WTC11 (cell line): ENCODE results near the gene FDPS. TPM values are rescaled to one million over a fixed set of nuclear protein-coding genes. Genes with fewer than 3 reads are reported as not detected.

Experiments
- ATAC-seq: fragments of 200-7000 bp; cut with Tn5 transposase; 2 replicates; pipeline ENCODE4 v1.10.0; 2021; ENCODE audit warnings: mild to moderate bottlenecking, moderate library complexity
- CTCF ChIA-PET: fragments of 300-600 bp; sonication (Branson Sonifier 250); formaldehyde crosslinking; loops from one replicate; lab custom pipeline; 2021; ENCODE audit warnings: antibody characterized with exemption; lab: Charles Lee
- POLR2A ChIA-PET: fragments of 350-600 bp; sonication (Branson Sonifier 250); formaldehyde crosslinking; loops from one replicate; lab custom pipeline; 2021; ENCODE audit warnings: antibody characterized with exemption; lab: Charles Lee
- DNase-seq: peaks from one replicate; pipeline ENCODE4 v3.0.0; 2021; ENCODE audit warnings: low spot score
- H3K27ac Mint-ChIP-seq: 2 replicates; pipeline ENCODE4 v1.8.0; 2021; ENCODE audit warnings: mixed read lengths
- H3K27me3 Mint-ChIP-seq: 2 replicates; pipeline ENCODE4 v1.8.0; 2021; ENCODE audit warnings: low read depth, mild to moderate bottlenecking, moderate library complexity, mixed read lengths
- H3K36me3 Mint-ChIP-seq: 2 replicates; pipeline ENCODE4 v1.8.0; 2021; ENCODE audit warnings: mixed read lengths
- H3K4me1 Mint-ChIP-seq: 2 replicates; pipeline ENCODE4 v1.8.0; 2022; ENCODE audit warnings: mixed read lengths
- H3K4me3 Mint-ChIP-seq: 2 replicates; pipeline ENCODE4 v1.8.0; 2021; ENCODE audit warnings: mild to moderate bottlenecking, moderate library complexity, mixed read lengths
- H3K9me3 Mint-ChIP-seq: 2 replicates; pipeline ENCODE4 v1.8.0; 2021; ENCODE audit warnings: mixed read lengths
- CREB1 ChIP-seq: sonication (generic); formaldehyde crosslinking; IDR thresholded peaks from 2 replicates; pipeline ENCODE4 v1.8.0; 2023; ENCODE audit warnings: mild to moderate bottlenecking, missing genetic modification reagents
- CREM ChIP-seq: sonication (generic); formaldehyde crosslinking; IDR thresholded peaks from 2 replicates; pipeline ENCODE4 v1.8.1; 2022; ENCODE audit warnings: mild to moderate bottlenecking, missing genetic modification reagents, moderate library complexity
- E2F4 ChIP-seq: sonication (generic); formaldehyde crosslinking; IDR thresholded peaks from 2 replicates; pipeline ENCODE4 v1.8.1; 2022; ENCODE audit warnings: low read depth, mild to moderate bottlenecking, moderate library complexity, missing genetic modification reagents, borderline replicate concordance
- FOXJ3 ChIP-seq: sonication (generic); formaldehyde crosslinking; IDR thresholded peaks from 2 replicates; pipeline ENCODE4 v1.9.0; 2021; ENCODE audit warnings: missing genetic modification reagents, mild to moderate bottlenecking, borderline replicate concordance
- KAT7 ChIP-seq: sonication (generic); formaldehyde crosslinking; IDR thresholded peaks from 2 replicates; pipeline ENCODE4 v1.8.1; 2023; ENCODE audit warnings: missing genetic modification reagents, mild to moderate bottlenecking, borderline replicate concordance
- MXD4 ChIP-seq: fragments of 250-450 bp; sonication (Bioruptor Pico); IDR thresholded peaks from 2 replicates; pipeline ENCODE4 v1.8.0; 2021; ENCODE audit warnings: mild to moderate bottlenecking, moderate library complexity, borderline replicate concordance
- NFYB ChIP-seq: sonication (generic); formaldehyde crosslinking; conservative IDR thresholded peaks from 2 replicates; pipeline ENCODE4 v1.8.0; 2022; ENCODE audit warnings: low read depth, missing genetic modification reagents
- ZNF512 ChIP-seq: sonication (generic); formaldehyde crosslinking; IDR thresholded peaks from 2 replicates; pipeline ENCODE4 v1.8.1; 2022; ENCODE audit warnings: missing genetic modification reagents, borderline replicate concordance
- ZNF671 ChIP-seq: fragments of 250-450 bp; sonication (Bioruptor Pico); IDR thresholded peaks from 2 replicates; pipeline ENCODE4 v1.8.0; 2021; ENCODE audit warnings: mild to moderate bottlenecking
- total RNA-seq: library from RNA; stranded (reverse); gene quantifications from 3 replicates; pipeline ENCODE4 v1.2.3, GENCODE V29; 2021
- TF ChIP-seq, protein P1 (sequence below): sonication (generic); formaldehyde crosslinking; IDR thresholded peaks from 2 replicates; pipeline ENCODE4 v1.8.0; 2022; ENCODE audit warnings: missing genetic modification reagents
- TF ChIP-seq, protein P2 (sequence below): sonication (generic); formaldehyde crosslinking; IDR thresholded peaks from 2 replicates; pipeline ENCODE4 v1.8.0; 2022; ENCODE audit warnings: mild to moderate bottlenecking, missing genetic modification reagents
- TF ChIP-seq, protein P3 (sequence below): sonication (generic); formaldehyde crosslinking; IDR thresholded peaks from 2 replicates; pipeline ENCODE4 v1.8.0; 2022; ENCODE audit warnings: mild to moderate bottlenecking, missing genetic modification reagents

FDPS gene
- total RNA-seq, 1 experiment from 2014 or later, result 354 TPM

DNA sequence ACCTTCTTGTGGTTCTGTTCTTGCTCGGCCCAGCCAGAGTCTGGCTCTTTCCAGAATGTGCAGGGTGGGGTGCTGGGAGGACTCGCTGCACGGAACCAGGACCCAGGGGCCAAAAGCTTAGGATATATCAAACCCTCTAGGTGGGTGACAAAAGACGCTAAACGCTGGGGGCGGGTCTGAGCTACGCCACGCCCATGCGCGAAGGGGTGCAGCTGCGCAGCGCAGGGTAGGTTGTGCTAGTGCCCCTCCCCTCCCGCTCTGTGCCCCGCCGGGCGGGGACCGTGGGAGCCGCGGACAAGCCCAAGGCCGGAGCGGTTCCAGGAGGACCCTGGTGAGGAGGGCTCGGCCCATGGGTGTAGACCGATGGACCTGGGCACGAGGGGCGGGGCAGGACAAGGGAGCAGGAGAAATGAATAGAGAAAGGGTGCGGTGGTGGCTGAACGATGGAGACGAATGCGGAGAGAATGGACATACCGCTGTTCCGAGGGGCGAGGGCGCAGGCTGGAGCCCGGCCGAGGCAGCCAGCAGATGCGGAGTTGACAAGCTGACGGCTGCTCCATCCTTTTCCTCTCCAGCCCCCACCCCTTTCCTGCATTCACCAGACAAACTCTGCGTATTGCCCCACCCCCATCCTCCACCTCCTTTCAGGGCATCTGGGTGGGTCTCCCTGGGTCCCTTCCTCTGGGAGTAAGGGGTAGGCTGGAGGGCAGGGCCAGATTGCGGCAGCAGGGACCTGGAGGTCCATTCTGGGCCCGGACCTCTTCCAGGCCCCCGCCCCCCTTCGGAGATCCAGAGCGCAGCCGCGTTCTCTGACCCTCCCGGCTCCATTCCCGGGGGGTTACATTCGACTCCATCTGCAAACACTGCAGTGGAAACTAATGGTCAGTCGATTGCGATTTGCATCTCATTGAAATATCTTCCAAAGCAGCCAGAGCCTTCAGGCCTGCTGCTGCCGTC is 12.3 kb downstream of the FDPS start, which contains the start of gene RUSC1 (continued):
- TF ChIP-seq, protein P1, sequence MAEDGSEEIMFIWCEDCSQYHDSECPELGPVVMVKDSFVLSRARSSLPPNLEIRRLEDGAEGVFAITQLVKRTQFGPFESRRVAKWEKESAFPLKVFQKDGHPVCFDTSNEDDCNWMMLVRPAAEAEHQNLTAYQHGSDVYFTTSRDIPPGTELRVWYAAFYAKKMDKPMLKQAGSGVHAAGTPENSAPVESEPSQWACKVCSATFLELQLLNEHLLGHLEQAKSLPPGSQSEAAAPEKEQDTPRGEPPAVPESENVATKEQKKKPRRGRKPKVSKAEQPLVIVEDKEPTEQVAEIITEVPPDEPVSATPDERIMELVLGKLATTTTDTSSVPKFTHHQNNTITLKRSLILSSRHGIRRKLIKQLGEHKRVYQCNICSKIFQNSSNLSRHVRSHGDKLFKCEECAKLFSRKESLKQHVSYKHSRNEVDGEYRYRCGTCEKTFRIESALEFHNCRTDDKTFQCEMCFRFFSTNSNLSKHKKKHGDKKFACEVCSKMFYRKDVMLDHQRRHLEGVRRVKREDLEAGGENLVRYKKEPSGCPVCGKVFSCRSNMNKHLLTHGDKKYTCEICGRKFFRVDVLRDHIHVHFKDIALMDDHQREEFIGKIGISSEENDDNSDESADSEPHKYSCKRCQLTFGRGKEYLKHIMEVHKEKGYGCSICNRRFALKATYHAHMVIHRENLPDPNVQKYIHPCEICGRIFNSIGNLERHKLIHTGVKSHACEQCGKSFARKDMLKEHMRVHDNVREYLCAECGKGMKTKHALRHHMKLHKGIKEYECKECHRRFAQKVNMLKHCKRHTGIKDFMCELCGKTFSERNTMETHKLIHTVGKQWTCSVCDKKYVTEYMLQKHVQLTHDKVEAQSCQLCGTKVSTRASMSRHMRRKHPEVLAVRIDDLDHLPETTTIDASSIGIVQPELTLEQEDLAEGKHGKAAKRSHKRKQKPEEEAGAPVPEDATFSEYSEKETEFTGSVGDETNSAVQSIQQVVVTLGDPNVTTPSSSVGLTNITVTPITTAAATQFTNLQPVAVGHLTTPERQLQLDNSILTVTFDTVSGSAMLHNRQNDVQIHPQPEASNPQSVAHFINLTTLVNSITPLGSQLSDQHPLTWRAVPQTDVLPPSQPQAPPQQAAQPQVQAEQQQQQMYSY (CRISPR knock-in tag), result peak; percentile 34

DNA sequence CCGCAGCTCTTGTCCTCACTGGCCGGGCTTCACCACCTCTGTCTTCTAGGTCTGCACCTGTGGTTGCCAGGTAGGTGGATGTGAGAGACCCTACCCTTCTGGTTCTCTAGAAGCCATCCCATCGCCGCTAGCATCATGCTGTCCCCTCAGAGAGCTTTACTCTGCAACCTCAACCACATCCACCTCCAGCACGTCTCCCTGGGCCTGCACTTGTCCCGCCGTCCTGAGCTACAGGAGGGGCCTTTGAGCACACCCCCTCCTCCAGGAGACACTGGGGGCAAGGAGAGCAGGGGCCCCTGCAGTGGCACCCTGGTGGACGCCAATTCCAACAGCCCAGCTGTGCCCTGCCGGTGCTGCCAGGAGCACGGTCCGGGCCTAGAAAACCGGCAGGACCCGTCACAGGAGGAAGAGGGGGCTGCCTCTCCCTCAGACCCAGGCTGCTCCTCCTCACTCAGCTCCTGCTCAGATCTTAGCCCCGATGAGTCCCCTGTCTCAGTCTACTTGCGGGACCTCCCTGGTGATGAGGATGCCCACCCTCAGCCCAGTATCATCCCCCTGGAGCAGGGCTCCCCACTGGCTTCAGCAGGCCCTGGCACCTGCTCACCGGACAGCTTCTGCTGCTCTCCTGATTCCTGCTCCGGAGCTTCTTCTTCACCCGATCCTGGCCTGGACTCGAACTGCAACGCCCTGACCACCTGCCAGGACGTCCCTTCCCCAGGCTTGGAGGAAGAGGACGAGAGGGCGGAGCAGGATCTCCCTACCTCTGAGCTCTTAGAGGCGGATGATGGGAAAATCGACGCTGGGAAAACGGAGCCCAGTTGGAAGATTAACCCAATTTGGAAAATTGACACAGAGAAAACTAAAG is 13.2 kb downstream of the FDPS start:
- ChIA-PET CTCF (interaction anchor here (0.6 to 9.9 kb wide), 27 partner anchors 14 to 241 kb away, joined by 3 to 204 read pairs (median 5); partner anchors contain the start of genes CLK2, FDPS, HCN3 and KRTCAP2), POLR2A (interaction anchor here (1.4 to 1.9 kb wide), 3 partner anchors 14 to 49 kb away, joined by 3 to 9 read pairs (median 5); partner anchors contain the start of genes CLK2 and FDPS)
- Mint-ChIP-seq H3K4me1 (peaks cover 41% of the 10 kb centered on the region), H3K27ac (peak overlapping the region; percentile 66), H3K4me3 (peak overlapping the region; percentile 84), H3K9me3 (no peaks in the 10 kb centered on the region), H3K36me3 (peaks cover 17% of the 10 kb centered on the region), H3K27me3 (peaks cover 6% of the 10 kb centered on the region)
- ATAC-seq (no peak), DNase-seq (no peak)
- no peak for TF ChIP-seq MXD4 (CRISPR knock-in tag)
- TF ChIP-seq, protein P1 (CRISPR knock-in tag), result peak; percentile 91

DNA sequence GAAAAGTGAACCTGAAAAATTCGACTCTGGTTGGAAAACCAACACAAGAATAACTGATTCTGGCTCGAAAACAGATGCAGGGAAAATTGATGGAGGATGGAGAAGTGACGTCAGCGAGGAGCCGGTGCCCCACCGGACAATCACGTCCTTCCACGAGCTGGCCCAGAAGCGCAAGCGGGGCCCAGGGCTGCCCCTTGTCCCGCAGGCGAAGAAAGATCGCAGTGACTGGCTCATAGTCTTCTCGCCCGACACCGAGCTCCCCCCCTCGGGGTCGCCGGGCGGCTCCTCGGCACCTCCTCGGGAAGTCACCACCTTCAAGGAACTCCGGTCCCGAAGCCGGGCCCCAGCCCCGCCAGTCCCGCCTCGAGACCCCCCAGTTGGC is 13.9 kb downstream of the FDPS start:
- Mint-ChIP-seq H3K4me3 (peak overlapping the region; percentile 84), H3K27me3 (peaks cover 6% of the 10 kb centered on the region), H3K9me3 (no peaks in the 10 kb centered on the region), H3K4me1 (peaks cover 41% of the 10 kb centered on the region), H3K36me3 (peaks cover 23% of the 10 kb centered on the region), H3K27ac (peak overlapping the region; percentile 66)
- ChIA-PET POLR2A (interaction anchor here (1.9 to 2.5 kb wide), 2 partner anchors 14 to 50 kb away, joined by 5 to 13 read pairs; partner anchors contain the start of genes CLK2 and FDPS), CTCF (interaction anchor here (0.6 to 9.9 kb wide), 21 partner anchors 14 to 238 kb away, joined by 3 to 204 read pairs (median 9); partner anchors contain the start of genes CLK2, FDPS, HCN3 and KRTCAP2)
- peak; percentile 41 for DNase-seq
- no peak for ATAC-seq
- TF ChIP-seq CREM (CRISPR knock-in tag) (no peak), FOXJ3 (CRISPR knock-in tag) (no peak), ZNF512 (no peak), E2F4 (no peak), KAT7 (CRISPR knock-in tag) (no peak), CREB1 (CRISPR knock-in tag) (no peak), ZNF671 (CRISPR knock-in tag) (no peak), NFYB (CRISPR knock-in tag) (no peak)
- TF ChIP-seq, protein P2, sequence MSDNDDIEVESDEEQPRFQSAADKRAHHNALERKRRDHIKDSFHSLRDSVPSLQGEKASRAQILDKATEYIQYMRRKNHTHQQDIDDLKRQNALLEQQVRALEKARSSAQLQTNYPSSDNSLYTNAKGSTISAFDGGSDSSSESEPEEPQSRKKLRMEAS, result no peak
- TF ChIP-seq, protein P3, sequence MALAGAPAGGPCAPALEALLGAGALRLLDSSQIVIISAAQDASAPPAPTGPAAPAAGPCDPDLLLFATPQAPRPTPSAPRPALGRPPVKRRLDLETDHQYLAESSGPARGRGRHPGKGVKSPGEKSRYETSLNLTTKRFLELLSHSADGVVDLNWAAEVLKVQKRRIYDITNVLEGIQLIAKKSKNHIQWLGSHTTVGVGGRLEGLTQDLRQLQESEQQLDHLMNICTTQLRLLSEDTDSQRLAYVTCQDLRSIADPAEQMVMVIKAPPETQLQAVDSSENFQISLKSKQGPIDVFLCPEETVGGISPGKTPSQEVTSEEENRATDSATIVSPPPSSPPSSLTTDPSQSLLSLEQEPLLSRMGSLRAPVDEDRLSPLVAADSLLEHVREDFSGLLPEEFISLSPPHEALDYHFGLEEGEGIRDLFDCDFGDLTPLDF, result no peak
